Body of pancreas (tissue), 4 donors: ENCODE data around the gene PLCB4. TPM values are rescaled to one million over a fixed set of nuclear protein-coding genes. Genes with fewer than 3 reads are reported as not detected.
A peak's percentile ranks its signal among the peaks of the same experiment; 100 is the strongest.

Source experiments
- ATAC-seq: fragments of 150-250 bp; one replicate; pipeline ENCODE4 v1.9.1; 2016
- DNase-seq, 4 donors: peaks; one replicate each; pipeline ENCODE4 v3.0.0-alpha.2; 2019
- H3K27ac ChIP-seq, 4 donors: fragments of 200-600 bp; sonication (generic); 1 replicate in 3 of 4; 2 replicates in 1 of 4; pipeline versions ENCODE4 v1.5.1 to v1.6.1; 2016 to 2019; ENCODE audit warnings: mild to moderate bottlenecking in 1 of 4, mixed read lengths in 1 of 4, moderate library complexity in 1 of 4
- H3K27me3 ChIP-seq, 2 donors: fragments of 200-600 bp; sonication (generic); one replicate each; pipeline ENCODE4 v1.6.0; 2016; ENCODE audit warnings: mild to moderate bottlenecking in 1 of 2
- H3K36me3 ChIP-seq, 2 donors: fragments of 200-600 bp; sonication (generic); replicated peaks in 1 of 2; 2 replicates each; pipeline ENCODE4 v1.5.1; 2016; ENCODE audit warnings: low read depth in 2 of 2; ENCODE audit not compliant: insufficient read depth in 1 of 2
- H3K4me1 ChIP-seq: fragments of 200-600 bp; sonication (generic); one replicate; pipeline ENCODE4 v1.6.0; 2016
- H3K4me3 ChIP-seq, 2 donors: fragments of 200-600 bp; sonication (generic); 1 replicate in 1 of 2; 2 replicates in 1 of 2; pipeline ENCODE4 v1.5.1; 2016 to 2019
- H3K9me3 ChIP-seq, 3 donors: fragments of 200-600 bp; sonication (generic); 1 replicate in 2 of 3; 2 replicates in 1 of 3; pipeline ENCODE4 v1.5.1; 2016
- POLR2A ChIP-seq, 3 donors: fragments of 450-650 bp; IDR thresholded peaks; one replicate each; pipeline ENCODE4 v1.6.1; 2016; ENCODE audit warnings: antibody characterized with exemption in 3 of 3, mild to moderate bottlenecking in 2 of 3
- WGBS, 2 donors: methylation state at CpG; one replicate each; pipeline ENCODE4 v1.1.5; 2017; 5-methylcytosine and 5-hydroxymethylcytosine counted together
- intact Hi-C: fragments of 100-400 bp; cut with DNase I; formaldehyde crosslinking; loops from one replicate; pipeline ENCODE4 v1.15.1; 2023
- total RNA-seq, 2 donors: library from RNA; depleted of rRNA; stranded (reverse); fragments of >200 nt; gene quantifications; one replicate each; pipeline ENCODE4 v1.1.0, GENCODE V29; 2016
- TF ChIP-seq, protein P1 (sequence below), 7 experiments: fragments of 450-650 bp in 4 of 7; fragments of 200-600 bp in 3 of 7; sonication (generic) in 3 of 7; IDR thresholded peaks; one replicate each; pipeline ENCODE4 v1.5.1; 2016 to 2019; ENCODE audit warnings: antibody characterized with exemption in 7 of 7

Gene PLCB4
- total RNA-seq, 2 donors from 2014 or later = 1.3 to 3.4 TPM

DNA sequence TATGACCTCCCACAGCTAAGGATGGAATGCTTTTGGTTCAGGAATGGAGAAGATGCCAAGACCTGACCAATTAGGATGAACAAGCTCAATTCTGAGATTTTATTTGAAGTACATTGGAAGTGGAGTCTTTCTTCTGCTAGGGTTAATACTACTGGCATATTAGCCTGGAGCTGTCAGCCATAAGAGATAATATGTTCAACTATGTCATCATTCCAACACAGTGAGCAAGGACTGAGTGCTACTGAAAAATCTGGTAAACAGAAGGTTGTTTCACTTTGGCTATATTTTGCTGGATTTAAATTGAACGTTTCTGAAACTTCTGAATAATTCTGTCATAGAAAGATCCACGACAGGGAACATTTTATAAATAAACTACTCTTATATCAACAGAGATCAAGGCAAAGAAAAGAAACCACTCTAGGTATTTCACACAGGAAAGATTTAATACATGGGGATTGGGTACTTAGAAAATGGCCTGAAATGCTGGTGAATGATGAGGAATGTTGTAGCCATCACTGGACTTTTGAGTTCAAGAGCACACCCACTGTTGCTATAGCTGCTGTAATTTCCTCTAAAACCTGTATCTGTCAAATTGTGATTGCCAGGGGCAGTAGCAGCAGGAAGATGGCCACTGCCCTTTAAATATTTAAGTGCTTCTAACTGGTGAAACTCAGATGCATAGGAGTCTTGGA, 200.5 kb downstream of the PLCB4 start:
- ATAC-seq = no peak
- Histone ChIP-seq H3K4me1 (no peaks in the 10 kb centered on the region), H3K27me3 (no peaks in the 10 kb centered on the region), H3K9me3 (no peaks in the 10 kb centered on the region), H3K36me3 (no peaks in the 10 kb centered on the region), H3K4me3 (no peak overlapping the region), H3K27ac (no peak overlapping the region)
- TF ChIP-seq POLR2A (IDR thresholded peaks at IDR 0.05) = no peak
- DNase-seq = no peak
- intact Hi-C loops = no loop called here
- 43 to 49% methylated on average over 2 of the region's 2 CpGs for WGBS, 2 donors

DNA sequence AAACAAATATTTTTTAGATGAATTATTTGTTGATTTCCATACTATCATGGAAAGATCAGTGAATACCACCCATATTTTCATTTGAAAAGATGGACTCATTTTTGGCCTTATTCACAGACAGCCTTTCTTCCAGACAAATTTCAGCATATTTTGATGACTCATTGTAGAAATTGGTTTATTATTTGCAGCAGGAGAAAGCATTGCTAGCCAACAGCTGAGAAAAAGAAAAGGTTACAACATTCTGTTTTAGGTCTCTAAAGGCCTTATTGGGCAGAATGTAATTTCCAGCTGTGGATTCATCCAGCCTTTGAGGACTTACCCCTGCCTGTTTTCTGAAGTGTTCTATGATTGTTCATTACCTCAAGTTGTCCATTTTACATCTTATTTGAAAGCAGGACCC, 201.9 kb downstream of the PLCB4 start:
- no peak for DNase-seq
- no peak overlapping the region for H3K4me3 ChIP-seq
- no peaks in the 10 kb centered on the region for H3K36me3 ChIP-seq
- intact Hi-C loops = no loop called here
- H3K27me3 ChIP-seq = no peaks in the 10 kb centered on the region
- no peaks in the 10 kb centered on the region for H3K9me3 ChIP-seq
- H3K27ac ChIP-seq = no peak overlapping the region
- ATAC-seq = no peak
- TF ChIP-seq, protein P1, sequence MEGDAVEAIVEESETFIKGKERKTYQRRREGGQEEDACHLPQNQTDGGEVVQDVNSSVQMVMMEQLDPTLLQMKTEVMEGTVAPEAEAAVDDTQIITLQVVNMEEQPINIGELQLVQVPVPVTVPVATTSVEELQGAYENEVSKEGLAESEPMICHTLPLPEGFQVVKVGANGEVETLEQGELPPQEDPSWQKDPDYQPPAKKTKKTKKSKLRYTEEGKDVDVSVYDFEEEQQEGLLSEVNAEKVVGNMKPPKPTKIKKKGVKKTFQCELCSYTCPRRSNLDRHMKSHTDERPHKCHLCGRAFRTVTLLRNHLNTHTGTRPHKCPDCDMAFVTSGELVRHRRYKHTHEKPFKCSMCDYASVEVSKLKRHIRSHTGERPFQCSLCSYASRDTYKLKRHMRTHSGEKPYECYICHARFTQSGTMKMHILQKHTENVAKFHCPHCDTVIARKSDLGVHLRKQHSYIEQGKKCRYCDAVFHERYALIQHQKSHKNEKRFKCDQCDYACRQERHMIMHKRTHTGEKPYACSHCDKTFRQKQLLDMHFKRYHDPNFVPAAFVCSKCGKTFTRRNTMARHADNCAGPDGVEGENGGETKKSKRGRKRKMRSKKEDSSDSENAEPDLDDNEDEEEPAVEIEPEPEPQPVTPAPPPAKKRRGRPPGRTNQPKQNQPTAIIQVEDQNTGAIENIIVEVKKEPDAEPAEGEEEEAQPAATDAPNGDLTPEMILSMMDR (IDR thresholded peaks at IDR 0.05) = no peak
- TF ChIP-seq POLR2A (IDR thresholded peaks at IDR 0.05) = no peak
- H3K4me1 ChIP-seq = no peaks in the 10 kb centered on the region

DNA sequence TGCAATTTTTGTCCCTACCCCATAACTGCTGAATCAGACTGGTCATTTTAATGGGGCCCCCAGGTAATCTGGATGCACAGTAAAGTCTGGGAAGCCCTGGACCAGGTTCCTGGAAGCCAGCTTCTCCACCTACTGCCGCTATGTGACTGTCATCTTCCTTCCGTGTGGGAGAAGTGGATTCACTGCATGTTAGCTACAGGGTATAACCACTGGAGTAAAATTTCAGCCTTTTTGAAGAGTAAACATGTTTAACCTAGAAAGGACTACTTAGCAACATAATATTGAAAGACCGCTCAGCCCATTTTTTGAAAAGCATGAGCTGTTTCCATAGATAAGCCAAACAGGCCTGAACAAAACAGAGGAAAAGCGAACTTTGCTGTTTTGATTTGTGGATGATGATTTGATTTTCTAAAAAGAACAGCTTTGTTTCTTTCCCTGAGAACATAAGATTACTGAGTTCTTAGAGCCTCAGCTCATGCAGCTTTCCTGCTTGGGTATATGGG, 208.1 kb downstream of the PLCB4 start:
- no peaks in the 10 kb centered on the region for H3K36me3 ChIP-seq
- TF ChIP-seq POLR2A (IDR thresholded peaks at IDR 0.05) = no peak
- TF ChIP-seq, protein P1 (IDR thresholded peaks at IDR 0.05) = no peak
- no peak overlapping the region for H3K4me3 ChIP-seq
- ATAC-seq = no peak
- H3K27ac ChIP-seq = no peak overlapping the region
- DNase-seq = no peak
- H3K9me3 ChIP-seq = no peaks in the 10 kb centered on the region
- no peaks in the 10 kb centered on the region for H3K4me1 ChIP-seq
- WGBS, 2 donors = 81 to 82% methylated on average over 4 of the region's 4 CpGs
- no peaks in the 10 kb centered on the region for H3K27me3 ChIP-seq
- intact Hi-C loops = no loop called here

DNA sequence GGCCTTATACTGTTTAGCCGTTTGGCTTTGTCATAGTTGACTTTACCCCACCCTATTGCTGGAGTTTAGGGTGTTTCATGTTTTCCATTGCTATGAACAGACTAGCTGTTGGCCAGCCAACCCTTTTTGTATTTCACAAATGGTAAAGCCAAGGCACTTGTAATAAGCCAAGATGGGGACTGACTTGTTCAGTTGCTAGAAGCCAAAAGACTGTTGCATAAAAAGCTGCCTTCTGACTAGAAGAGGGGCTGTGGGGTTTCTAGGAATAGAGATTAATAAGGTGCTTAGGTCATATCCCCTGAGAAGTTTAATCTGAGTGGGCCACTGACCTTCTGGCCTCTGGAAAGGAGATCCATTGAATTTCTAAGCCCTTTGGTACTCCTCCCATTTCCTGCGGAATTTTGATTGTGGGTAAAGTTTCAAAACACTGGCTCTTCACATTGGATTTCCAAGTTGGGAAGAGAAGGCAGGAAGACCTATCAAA, 211.1 kb downstream of the PLCB4 start:
- 70 to 78% methylated on average over 2 of the region's 2 CpGs for WGBS, 2 donors
- no peaks in the 10 kb centered on the region for H3K36me3 ChIP-seq
- peak; percentile 9 for ATAC-seq

DNA sequence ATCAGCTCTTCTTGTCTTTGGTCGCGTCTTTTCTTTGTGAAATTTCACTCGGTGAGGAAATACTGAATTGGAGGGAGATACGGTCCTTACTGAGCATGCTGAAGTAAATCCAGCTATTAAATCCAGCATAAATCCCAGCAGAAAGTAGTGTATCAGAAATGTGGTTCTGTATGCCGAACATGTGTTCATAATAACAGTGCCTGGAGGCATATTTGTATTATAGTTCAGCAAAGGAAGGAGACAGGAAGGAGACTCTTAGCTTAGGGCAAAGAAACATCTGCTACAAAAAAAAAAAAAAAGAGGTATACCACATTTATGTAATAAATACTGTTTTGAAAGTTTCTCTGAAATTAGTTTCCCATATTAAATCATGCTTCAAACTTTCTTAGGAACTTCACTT, 211.8 kb downstream of the PLCB4 start:
- no peak overlapping the region for H3K4me3 ChIP-seq
- H3K27me3 ChIP-seq = no peaks in the 10 kb centered on the region
- ATAC-seq (no peak), DNase-seq (no peak)
- intact Hi-C loops = no loop called here
- no peaks in the 10 kb centered on the region for H3K4me1 ChIP-seq
- no peaks in the 10 kb centered on the region for H3K9me3 ChIP-seq
- no peaks in the 10 kb centered on the region for H3K36me3 ChIP-seq
- TF ChIP-seq POLR2A (IDR thresholded peaks at IDR 0.05) = no peak
- TF ChIP-seq, protein P1 (IDR thresholded peaks at IDR 0.05) = no peak
- 51 to 64% methylated on average over 5 of the region's 5 CpGs for WGBS, 2 donors
- H3K27ac ChIP-seq = no peak overlapping the region

More for the DNA sequence above, 211.1 kb downstream of the PLCB4 start:
- Histone ChIP-seq H3K27me3 (no peaks in the 10 kb centered on the region), H3K4me3 (no peak overlapping the region), H3K4me1 (no peaks in the 10 kb centered on the region), H3K9me3 (no peaks in the 10 kb centered on the region), H3K27ac (no peak overlapping the region)
- DNase-seq = no peak
- intact Hi-C loops = no loop called here
- TF ChIP-seq, protein P1 (IDR thresholded peaks at IDR 0.05) = no peak
- TF ChIP-seq POLR2A (IDR thresholded peaks at IDR 0.05) = no peak
